PC-3 (cell line): ENCODE data around the gene JARID2. TPM values are rescaled to one million over a fixed set of nuclear protein-coding genes. Genes with fewer than 3 reads are reported as not detected.

ENCODE experiments used
- ATAC-seq: fragments of 200-7000 bp; cut with Tn5 transposase; 2 replicates; pipeline ENCODE4 v1.9.1; 2020; ENCODE audit warnings: mild to moderate bottlenecking, moderate library complexity
- BruUV-seq: library from RNA; stranded (reverse); fragments of 400-500 nt; replicated peaks from 2 replicates; lab custom pipeline; 2021; lab: Mats Ljungman, UMichigan
- CTCF ChIA-PET: fragments of 300-600 bp; sonication (Branson Sonifier 250); formaldehyde crosslinking; loops from one replicate; lab custom pipeline; 2022; ENCODE audit warnings: antibody characterized with exemption; lab: Charles Lee
- POLR2A ChIA-PET: fragments of 300-600 bp; sonication (Branson Sonifier 250); formaldehyde crosslinking; loops from one replicate; lab custom pipeline; 2022; ENCODE audit warnings: antibody characterized with exemption; ENCODE audit not compliant: unreplicated experiment; lab: Charles Lee
- DNase-seq: peaks from one replicate; pipeline ENCODE4 v3.0.0-alpha.2; 2015
- H2AFZ ChIP-seq: fragments of 300-600 bp; sonication (generic); 2 replicates; pipeline ENCODE4 v1.6.0; 2016; ENCODE audit warnings: antibody characterized with exemption, low read length
- H3F3A ChIP-seq: fragments of 300-600 bp; sonication (generic); one replicate; pipeline ENCODE4 v1.6.0; 2017; ENCODE audit warnings: antibody characterized with exemption, low read length, control low read depth, mild to moderate bottlenecking; ENCODE audit not compliant: unreplicated experiment
- H3K27ac ChIP-seq: fragments of 300-600 bp; sonication (generic); 2 replicates; pipeline ENCODE4 v1.5.1; 2016; ENCODE audit warnings: mild to moderate bottlenecking, low read length
- H3K27me3 ChIP-seq: fragments of 300-600 bp; sonication (generic); 2 replicates; pipeline ENCODE4 v1.6.1; 2016; ENCODE audit warnings: low read length, mixed read lengths
- H3K36me3 ChIP-seq: fragments of 300-600 bp; sonication (generic); 2 replicates; pipeline ENCODE4 v1.6.1; 2016; ENCODE audit warnings: low read depth, mixed run types, low read length, mixed read lengths
- H3K4me1 ChIP-seq: fragments of 300-600 bp; sonication (generic); 2 replicates; pipeline ENCODE4 v1.5.1; 2016; ENCODE audit warnings: low read length; ENCODE audit not compliant: insufficient read depth
- H3K4me2 ChIP-seq: fragments of 300-600 bp; sonication (generic); 2 replicates; pipeline ENCODE4 v1.6.0; 2016; ENCODE audit warnings: low read length
- H3K4me3 ChIP-seq: fragments of 300-600 bp; sonication (generic); 2 replicates; pipeline ENCODE4 v1.5.1; 2016; ENCODE audit warnings: mild to moderate bottlenecking, low read length, mixed read lengths
- H3K79me2 ChIP-seq: fragments of 300-600 bp; sonication (generic); 2 replicates; pipeline ENCODE4 v1.6.1; 2017; ENCODE audit warnings: low read length, mixed read lengths
- H3K9ac ChIP-seq: fragments of 300-600 bp; sonication (generic); 2 replicates; pipeline ENCODE4 v1.6.0; 2016; ENCODE audit warnings: mild to moderate bottlenecking, low read length
- H3K9me2 ChIP-seq: fragments of 300-600 bp; sonication (generic); replicated peaks from 2 replicates; pipeline ENCODE4 v1.6.1; 2016; ENCODE audit warnings: mixed run types, low read length, mixed read lengths
- H3K9me3 ChIP-seq: fragments of 300-600 bp; sonication (generic); 2 replicates; pipeline ENCODE4 v1.6.1; 2016; ENCODE audit warnings: low read length, mixed read lengths
- H4K20me1 ChIP-seq: fragments of 300-600 bp; sonication (generic); 2 replicates; pipeline ENCODE4 v1.6.1; 2016; ENCODE audit warnings: low read length, mixed read lengths
- CTCF ChIP-seq: fragments of 300-600 bp; sonication (generic); conservative IDR thresholded peaks from 2 replicates; pipeline ENCODE4 v1.5.1; 2017; ENCODE audit warnings: antibody characterized with exemption, low read depth, mild to moderate bottlenecking, low read length
- EZH2 ChIP-seq: fragments of 300-600 bp; sonication (generic); IDR thresholded peaks from one replicate; pipeline ENCODE4 v1.6.1; 2017; ENCODE audit warnings: antibody characterized with exemption, mild to moderate bottlenecking, low read length; ENCODE audit not compliant: unreplicated experiment
- EZH2phosphoT487 ChIP-seq: fragments of 300-600 bp; sonication (generic); IDR thresholded peaks from 2 replicates; pipeline ENCODE4 v1.6.1; 2018; ENCODE audit warnings: mild to moderate bottlenecking, antibody characterized with exemption, low read length, borderline replicate concordance
- intact Hi-C: fragments of 100-400 bp; cut with micrococcal nuclease; formaldehyde crosslinking; loops from 2 replicates; pipeline ENCODE4 v1.9.0; 2023
- total RNA-seq: library from RNA; depleted of rRNA; stranded (reverse); fragments of >200 nt; gene quantifications from 2 replicates; pipeline ENCODE4 v1.2.3, GENCODE V29; 2014

JARID2 gene
- total RNA-seq, 1 experiment from 2014 or later: 11.0 TPM

GRCh38 chr6:15490242-15491100, 244.6 kb downstream of the JARID2 start:
- TF ChIP-seq EZH2phosphoT487 (no peak), EZH2 (no peak), CTCF (no peak)
- CTCF ChIA-PET: interaction anchor here (0.7 kb wide), 1 partner anchor 48 kb away, joined by 3 read pairs; no protein-coding TSS in a partner anchor
- Histone ChIP-seq H3K4me1 (no peaks in the 10 kb centered on the region), H3K79me2 (no peaks in the 10 kb centered on the region), H3F3A (no peaks in the 10 kb centered on the region), H3K9me3 (no peaks in the 10 kb centered on the region), H3K36me3 (0 out of 2 replicates have a peak, but pooled peaks cover 7% of the 10 kb centered on the region), H3K4me3 (no peak overlapping the region), H2AFZ (no peak overlapping the region), H3K9ac (no peak overlapping the region), H3K27ac (no peak overlapping the region), H4K20me1 (no peaks in the 10 kb centered on the region), H3K9me2 (no peaks in the 10 kb centered on the region), H3K4me2 (no peak overlapping the region), H3K27me3 (no peaks in the 10 kb centered on the region)
- no peak for DNase-seq
- POLR2A ChIA-PET: no interaction called here
- intact Hi-C loops: loop anchor here (2.0 to 10.0 kb wide), 3 partner anchors 48 to 243 kb away; partner anchors contain the start of gene JARID2
- BruUV-seq: no TSS peak
- ATAC-seq: no peak

GRCh38 chr6:15491255-15491985, 245.6 kb downstream of the JARID2 start:
- Histone ChIP-seq H3K79me2 (no peaks in the 10 kb centered on the region), H3K27ac (no peak overlapping the region), H3K36me3 (0 out of 2 replicates have a peak, but pooled peaks cover 7% of the 10 kb centered on the region), H3K4me2 (no peak overlapping the region), H3K9ac (no peak overlapping the region), H3K9me3 (no peaks in the 10 kb centered on the region), H3K27me3 (no peaks in the 10 kb centered on the region), H3K9me2 (no peaks in the 10 kb centered on the region), H3K4me1 (no peaks in the 10 kb centered on the region), H2AFZ (no peak overlapping the region), H3F3A (no peaks in the 10 kb centered on the region), H4K20me1 (no peaks in the 10 kb centered on the region), H3K4me3 (no peak overlapping the region)
- CTCF ChIA-PET: no interaction called here
- POLR2A ChIA-PET: no interaction called here
- TF ChIP-seq CTCF (peak; percentile 95), EZH2 (no peak)
- ATAC-seq (peak; percentile 82), DNase-seq (peak; percentile 72)
- no TSS peak for BruUV-seq
- intact Hi-C loops: loop anchor here (2.0 to 10.0 kb wide), 3 partner anchors 49 to 244 kb away; partner anchors contain the start of gene JARID2
